ENCODE data around the gene EPM2A.
"Not testable (repeated sequence)": the region's sequence is repeated elsewhere in the genome, so short reads cannot be mapped to it uniquely, and the experiment has no call there.

EPM2A gene

DNA sequence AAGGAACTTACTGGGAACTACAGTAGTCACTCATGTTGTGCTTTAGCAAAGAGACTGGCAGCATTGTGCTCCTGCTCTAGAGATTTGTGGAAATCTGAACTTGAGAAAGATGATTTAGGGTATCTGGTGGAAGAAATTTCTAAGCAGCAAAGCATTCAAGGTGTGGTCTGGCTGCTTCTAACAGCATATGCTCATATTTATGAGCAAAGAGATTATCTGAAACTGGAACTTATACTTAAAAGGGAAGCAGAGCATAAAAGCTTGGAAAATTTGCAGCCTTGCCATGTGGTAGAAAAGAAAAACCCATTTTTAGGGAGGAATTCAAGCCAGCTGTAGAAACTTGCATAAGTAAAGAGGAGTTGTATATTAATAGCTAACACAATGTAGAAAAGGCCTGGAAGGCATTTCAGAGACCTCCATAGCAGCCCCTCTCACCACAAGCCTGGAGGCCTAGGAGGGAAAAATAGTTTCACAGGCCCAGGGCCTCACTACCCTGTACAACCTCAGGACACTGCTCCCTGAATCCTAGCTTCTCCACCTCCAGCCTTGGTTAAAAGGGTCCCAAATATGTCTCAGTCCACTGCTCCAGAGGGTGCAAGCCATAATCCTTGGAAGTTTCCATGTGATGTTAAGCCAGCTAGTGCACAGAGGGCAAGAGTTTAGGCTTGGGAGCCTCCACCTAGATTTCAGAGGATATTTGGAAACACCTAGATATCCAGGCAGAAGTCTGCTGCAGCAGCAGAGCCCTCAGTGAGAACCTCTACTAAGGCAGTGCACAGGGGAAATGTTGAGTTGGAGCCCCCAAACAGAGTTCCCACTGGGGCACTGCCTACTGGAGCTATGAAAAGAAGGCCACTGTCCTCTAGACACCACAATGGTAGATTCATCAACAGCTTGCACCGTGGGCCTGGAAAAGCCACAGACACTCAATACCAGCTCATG is 6.6 kb downstream of the EPM2A start:
- DNase-seq, result no peak

DNA sequence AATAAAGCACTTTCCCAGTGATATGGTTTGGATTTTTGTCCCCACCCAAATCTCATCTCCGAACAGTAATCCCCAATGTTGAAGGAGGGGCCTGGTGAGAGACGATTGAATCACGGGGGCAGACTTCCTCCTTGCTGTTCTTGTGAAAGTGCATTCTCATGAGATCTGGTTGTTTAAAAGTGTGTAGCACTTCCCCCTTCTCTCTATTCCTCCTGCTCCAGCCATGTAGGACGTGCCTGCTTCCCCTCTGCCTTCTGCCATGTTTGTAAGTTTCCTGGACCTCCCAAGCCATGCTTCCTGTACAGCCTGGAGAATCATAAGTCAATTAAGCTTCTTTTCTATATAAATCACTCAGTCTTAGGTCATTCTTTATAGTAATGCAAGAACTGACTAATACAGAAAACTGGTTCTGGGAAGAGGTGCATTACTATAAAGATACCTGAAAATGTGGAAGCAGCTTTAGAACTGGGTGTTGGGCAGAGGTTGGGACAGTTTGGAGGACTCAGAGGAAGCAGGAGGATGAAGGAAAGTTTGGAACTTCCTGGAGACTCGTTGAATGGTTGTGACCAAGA is 7.4 kb downstream of the EPM2A start:
- no peak for DNase-seq

DNA sequence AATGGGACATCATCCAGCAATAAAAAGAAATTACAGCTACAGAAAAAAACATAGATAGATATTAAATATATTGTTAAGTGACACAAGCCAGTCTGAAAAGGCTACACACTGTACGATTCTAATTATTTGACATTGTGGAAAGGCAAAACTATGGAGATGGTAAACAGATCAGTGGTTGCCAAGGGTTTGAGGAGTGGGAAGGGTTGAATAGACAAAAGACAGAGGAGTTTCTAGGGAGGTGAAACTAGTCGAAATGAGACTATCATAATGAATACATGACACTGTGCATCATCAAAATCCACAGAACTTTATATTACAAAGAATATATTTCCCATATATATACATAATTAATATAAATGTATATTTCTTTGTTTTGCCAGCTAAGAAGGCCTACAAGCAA is 9.8 kb downstream of the EPM2A start:
- DNase-seq, result no peak

DNA sequence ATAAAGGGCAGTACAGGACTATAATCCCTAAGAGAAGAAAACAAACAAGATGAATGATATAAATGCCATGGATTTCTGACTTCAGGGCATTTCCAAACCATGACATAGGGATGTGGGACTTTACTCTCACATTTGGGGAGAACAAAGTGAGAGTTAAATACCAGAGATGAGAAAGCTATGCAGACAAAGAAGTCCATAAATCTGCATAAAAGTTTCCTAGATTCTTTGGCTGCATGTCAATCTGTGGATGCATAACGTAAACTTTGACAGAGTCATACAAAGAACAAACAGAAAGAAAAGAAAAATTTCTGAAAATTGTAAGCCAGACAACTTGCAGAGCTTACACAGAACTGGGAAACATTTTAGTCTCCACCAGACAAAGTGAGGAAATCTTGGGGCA is 11.7 kb downstream of the EPM2A start:
- DNase-seq, result no peak

DNA sequence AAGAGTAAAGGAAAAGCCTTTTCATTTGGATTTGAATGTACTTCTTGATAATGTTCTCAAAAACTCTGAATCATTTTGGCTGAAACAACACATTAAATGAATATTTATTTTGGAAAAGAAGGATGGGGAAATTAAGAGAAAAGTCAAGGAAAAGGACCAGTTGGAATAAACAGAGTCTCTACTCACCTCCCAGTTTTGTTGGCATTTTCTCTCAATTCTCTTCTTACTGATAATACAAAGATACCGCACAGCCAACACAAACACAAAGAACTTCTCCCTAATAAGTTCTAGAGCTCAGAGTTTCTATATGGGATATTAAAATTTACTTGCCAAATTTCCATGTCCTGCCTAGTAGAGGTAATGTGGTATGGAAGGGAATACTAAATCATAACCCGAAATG is 13.1 kb downstream of the EPM2A start:
- no peak for DNase-seq

DNA sequence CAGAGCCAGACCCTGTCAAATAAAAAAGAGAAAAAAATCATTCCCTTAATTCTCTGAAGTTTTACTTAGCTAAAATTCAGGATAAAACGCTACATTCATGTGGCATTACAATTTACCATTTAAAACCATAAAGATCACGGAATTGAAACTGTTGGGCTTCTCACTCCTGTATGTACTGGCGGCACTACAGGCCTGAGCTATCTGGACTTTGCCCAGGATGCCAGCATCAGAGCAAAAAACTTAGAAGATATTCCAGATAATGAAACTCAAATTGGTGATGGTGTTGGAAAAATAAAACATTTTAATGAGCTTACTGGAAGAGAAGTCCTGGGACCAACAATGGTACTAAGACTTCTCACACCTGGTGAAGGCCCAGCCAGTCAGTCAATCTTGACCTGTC is 14.2 kb downstream of the EPM2A start:
- DNase-seq, result no peak

DNA sequence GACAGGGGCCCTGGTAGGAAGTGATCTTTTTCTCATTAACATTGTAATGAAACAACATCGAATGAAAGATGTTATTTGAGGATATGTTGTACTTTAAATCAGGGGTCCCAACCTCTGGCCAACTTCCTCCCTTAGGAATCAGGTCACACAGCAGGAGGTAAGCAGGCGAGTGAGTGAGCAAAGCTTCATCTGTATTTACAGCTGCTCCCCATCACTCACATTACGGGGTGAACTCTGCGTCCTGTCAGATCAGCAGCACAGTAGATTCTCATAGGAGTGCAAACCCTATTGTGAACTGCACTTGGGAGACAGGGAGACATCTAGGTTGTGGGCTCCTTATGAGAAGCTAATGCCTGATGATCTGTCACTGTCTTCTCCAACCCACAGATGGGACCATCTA is 19.9 kb downstream of the EPM2A start:
- DNase-seq, result no peak

DNA sequence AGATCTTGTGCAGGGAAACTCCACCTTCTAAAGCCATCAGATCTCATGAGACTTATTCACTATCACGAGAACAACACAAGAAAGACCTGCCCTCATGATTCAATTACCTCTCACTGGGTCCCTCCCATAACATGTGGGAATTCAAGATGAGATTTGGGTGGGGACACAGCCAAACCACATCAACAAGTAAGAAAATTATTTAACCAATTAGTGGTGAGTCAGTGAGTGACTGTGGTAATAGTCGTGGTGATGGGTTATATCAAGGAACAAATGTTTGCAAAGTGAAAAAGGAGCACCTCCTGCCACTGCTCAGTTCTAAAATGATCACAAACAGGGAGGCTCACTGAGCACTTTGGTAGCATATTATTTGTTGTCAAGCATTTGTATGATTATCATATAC is 20.6 kb downstream of the EPM2A start:
- no peak for DNase-seq

DNA sequence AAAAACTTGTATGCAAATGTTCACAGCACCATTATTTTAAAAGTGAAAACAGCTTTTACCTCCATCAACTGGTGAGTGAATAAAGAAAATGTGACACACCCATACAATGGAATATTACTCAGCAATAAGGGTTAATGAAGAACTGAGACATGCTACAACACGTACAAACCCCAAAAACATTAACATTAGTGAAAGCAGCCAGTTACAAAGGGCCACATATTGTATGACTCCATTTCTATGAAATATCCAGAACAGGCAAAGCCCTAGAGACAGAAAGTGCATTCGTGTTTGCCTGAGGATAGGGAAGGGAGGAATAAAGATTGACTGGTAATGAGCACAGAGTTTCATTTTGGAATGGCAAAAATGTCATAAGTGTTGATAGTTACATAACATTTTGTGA is 21.5 kb downstream of the EPM2A start:
- DNase-seq, result no peak

DNA sequence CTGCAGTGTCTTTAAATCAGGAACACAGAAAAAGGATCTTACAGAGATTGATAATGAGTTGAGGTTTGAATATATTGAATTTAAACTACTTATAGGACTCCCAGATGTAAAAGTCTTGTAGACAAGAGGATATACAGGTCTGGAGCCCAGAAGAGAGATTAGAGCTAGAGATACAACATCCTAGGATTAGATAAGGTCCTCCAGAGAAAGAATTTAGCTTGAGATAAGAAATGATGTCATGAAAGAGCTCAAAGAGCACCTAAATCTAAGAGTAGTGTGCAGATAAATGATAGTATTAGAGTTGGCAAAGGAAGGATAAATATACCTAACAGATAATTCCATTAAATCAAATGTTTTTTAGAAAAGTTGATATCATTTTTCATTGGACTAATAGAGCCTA is 23.9 kb downstream of the EPM2A start:
- DNase-seq, result no peak

DNA sequence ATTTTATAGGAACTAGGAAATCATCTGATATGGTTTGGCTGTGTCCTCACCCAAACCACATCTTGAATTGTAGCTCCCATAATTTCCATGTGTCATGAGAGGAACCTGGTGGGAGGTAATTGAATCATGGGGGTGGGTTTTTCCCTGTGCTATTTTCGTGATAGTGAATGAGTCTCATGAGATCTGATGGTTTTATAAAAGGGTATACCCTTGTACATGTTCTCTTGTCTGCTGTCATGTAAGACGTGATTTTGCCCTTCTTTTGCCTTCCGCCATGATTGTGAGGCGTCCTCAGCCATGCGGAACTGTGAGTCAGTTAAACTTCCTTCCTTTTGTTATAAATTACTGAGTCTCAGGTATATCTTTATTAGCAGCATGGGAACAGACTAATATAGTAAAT is 27.9 kb downstream of the EPM2A start:
- no peak for DNase-seq

DNA sequence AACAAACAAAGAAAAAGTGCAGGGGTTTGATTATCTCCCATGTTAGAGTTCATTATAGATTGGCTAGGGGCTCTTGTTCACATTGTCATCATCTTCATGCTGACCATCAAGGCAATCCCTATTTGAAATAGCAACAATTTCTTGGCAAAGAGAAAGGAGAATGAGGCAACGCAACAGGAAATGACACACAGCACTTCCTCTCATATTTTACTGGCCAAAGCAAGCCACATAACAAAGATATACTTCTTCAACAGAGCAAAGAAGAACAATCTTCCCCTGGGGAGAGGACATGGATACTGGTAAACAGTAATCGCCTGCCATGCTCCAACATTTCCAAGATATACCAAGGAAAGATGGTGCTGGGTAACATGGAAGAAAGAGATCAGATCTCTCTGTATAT is 29.8 kb downstream of the EPM2A start:
- no peak for DNase-seq

DNA sequence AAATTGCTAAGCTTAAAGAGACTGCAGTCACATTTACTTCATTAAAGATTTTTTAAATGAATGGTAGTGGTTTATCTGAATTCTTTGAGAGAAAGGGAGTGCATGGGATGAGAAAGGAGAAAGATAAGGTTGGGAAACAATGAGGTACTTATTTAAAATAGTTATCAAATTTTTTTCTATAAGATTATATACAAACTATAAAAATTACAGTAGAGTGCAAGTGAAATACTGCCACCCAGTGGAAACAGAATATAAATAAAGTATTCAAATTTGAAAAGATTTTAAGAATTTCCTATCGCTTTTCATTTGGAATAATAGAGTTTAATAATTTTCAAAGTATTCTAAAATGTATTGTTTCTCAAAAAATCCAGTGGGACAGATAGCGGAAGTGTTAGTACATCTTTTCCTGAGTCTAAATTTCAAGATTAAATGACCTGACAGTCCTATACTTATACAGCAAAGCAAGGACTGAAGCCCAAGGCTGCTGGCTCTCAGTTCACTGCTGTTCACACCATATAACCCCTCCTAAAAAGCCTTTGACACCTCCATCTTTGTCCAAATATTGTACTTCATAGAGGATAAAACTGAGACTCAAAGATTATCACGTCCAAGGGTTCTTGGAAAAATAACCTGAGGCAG is 31.1 kb downstream of the EPM2A start:
- DNase-seq, result no peak

DNA sequence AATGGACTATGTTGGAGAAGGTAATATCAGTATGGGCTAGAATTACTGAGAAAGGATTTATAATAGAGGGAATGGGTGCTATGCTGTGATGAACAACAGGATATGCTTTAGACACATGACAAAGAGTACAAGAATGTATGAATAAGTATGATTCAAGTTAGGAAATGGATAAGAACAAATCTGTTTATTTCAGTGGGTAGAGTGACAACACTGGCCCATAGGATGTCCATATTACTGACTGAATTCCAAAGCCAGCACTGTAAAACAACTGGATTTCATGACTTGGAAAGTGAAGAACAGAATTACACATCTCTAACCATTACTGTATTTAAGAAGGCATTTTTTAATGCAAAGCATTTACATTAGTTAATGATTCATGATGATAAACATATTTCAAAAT is 35.9 kb downstream of the EPM2A start:
- no peak for DNase-seq

DNA sequence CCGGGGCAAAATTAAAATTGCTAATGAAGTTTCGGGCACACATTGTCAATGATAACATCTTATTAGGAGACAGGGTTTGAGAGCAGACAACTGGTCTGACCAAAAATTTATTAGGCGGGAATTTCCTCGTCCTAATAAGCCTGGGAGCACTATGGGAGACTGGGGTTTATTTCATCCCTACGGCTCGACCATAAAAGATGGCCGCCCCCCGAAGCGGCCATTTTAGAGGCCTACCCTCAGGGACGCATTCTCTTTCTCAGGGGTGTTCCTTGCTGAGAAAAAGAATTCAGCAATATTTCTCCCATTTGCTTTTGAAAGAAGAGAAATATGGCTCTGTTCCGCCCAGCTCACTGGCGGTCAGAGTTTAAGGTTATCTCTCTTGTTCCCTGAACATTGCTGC is 37.9 kb downstream of the EPM2A start:
- DNase-seq, result not testable (repeated sequence)

DNA sequence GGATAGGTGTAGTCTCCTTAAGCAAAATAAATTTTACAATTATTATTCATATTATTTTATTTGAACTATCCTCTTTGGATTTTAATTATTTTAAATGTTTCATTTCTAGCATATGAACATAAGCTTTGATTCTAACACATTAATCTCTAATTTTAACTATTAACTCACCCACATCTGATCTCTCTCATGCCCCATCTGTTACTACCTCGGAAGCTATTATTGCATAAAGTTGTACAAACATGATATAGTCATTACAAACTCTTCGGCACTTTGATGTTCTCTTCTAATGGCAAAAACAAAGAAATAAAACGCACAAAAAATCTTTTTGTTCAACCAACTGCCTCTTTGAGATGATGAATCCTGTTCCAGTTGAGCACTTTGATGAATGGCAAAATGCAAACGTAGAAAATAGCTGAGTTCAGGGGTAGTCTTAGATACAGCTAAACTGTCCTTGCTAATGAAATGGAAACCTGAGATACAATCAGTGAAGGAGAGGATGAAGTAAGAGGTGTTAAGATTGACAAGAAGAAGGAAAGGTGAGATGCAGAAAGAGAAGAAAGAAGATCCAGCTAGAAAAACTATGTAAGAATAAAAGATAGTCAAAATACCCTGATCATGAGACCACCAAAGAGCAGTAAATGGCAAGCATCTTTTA is 41.1 kb downstream of the EPM2A start:
- no peak for DNase-seq

DNA sequence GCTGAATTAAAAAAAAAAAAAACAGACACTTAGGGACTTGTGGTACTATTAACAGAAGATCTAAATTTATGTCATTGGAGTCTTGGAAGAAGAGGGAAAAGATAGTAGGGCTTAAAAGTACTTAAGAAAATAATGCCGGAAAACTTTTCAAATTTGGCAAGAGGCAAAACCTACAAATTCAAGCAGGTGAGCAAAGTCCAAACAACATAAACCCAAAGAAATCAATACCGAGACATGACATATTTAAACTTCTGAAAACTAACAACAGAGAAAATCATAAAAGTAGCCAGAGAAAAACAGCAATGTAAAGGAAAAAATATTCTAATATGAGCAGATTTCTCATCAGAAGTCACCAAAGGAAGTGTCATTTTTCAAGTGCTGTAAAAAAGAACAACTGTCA is 44.4 kb downstream of the EPM2A start:
- no peak for DNase-seq

DNA sequence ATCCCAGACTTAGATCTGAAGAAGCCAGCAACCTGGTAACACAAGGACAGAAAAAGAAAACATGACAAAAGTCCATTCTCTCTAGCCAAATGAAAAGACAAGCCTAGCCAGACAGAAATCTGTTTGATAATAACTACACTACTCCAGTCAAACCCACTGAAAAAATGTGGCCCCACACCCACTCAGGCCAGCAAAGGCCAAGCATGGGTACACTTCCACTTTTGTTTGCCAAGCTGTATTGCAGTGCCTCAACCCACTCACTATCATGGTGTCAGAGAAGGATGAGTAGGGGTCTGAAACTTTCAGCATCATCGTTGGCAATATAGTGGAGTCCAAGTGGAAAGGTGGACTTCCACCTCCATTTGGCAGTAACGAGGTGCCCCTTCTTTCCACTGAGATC is 45.8 kb downstream of the EPM2A start:
- no peak for DNase-seq

DNA sequence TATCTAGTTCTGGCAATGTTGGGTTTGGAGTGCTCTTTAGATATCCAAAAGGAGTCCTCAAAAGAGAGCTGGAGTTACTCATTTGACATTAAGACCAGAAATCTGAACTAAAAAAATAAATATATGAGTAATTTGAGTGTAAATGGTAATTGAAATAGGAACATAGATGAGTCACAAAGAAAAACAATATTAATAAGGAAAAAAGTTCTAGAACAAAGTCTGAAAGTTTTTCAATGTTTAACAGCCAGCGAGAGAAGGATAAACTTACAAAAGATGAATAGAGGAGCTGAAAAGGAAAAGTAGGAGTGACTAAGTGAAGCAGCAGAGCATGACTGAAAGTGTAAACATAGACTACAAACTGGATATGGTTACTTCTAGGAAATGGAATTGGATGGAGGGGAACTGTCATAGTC is 46.8 kb downstream of the EPM2A start:
- no peak for DNase-seq

DNA sequence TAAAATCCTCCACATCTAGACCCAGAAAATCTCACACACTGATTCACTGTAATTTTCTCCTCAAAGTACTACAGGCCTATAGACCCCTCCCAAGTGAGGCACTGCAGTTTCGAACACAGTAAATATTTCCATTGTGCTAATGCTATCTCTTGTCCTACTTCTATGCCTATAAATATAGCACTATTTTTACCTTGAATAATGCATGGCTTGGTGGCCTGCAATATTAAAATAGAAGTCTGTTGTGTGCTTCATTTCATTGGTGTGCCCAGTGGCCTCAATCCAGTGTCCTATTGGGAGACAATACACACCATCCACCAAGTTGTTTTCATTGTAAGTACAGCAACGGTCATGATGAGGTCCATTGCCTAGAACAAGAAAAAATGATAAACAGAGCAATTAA is 49.4 kb downstream of the EPM2A start:
- DNase-seq, result no peak

DNA sequence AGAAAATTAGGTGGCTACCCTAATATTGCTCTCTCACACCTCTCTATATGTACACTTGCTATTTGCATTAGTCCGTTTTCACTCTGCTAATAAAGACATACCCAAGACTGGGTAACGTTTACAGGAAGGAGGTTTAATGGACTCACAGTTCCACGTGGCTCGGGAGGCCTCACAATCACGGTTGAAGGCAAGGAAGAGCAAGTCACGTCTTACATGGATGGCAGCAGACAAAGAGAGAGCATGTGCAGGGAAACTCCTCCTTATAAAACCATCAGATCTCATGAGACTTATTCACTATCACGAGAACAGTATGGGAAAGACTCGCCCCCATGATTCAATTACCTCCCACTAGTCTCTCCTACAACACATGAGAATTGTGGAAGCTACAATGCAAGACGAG is 53.4 kb downstream of the EPM2A start:
- DNase-seq, result no peak

DNA sequence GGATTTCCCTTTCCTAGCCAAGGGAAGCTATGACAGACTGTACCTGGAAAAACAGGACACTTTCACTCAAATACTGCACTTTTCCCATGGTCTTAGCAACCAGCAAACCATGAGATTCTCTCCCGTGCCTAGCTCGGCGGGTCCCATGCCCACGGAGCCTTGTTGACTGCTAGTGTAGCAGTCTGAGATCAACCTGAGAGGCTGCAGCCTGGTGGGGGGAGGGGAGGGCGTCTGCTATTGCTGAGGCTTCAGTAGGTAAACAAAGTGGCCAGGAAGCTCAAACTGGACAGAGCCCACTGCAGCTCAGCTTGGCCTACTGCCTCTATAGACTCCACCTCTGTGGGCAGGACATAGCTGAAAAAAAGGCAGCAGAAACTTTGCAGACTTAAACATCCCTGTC is 61.8 kb downstream of the EPM2A start:
- DNase-seq, result no peak

DNA sequence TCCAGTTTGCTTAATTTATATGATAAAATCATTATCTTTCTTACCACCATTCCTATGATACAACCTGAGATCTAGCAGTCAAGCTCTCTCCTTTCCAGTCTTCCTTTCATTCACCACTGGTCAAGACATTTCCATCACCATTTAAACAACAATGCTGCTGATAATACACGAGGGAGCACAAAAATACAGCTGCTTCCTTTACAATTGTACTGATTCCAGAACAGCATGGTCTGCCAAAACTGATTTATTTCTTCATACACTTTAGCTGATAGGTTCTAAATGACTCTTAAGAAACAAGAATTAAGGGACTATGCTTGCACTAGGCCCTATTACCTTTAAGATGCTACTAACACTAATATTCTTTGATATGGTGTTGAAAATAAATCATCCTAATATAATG is 65.0 kb downstream of the EPM2A start:
- no peak for DNase-seq

DNA sequence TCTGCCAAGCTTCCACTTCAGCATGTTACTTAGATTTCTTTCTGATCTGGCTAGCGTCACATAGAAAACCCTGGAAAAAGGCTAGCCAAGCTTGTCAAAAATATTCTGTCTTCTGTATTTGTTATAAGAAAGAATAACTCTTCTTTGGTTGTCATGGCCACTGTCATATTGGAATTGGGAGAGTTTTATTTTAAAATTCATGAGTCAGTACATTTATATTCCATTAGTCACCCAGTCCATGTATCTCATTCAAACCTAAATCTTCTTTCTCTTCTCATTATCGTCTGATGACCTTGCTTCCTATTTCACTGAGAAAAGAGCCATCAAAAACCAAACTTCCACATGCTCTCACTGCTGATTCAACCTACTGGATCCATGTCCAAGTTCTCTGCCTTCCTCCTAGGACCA is 65.7 kb downstream of the EPM2A start:
- DNase-seq, result no peak
